GM19372 (cell line): Measurements from ENCODE around the gene YKT6.
"Not testable (repeated sequence)": the region's sequence is repeated elsewhere in the genome, so short reads cannot be mapped to it uniquely, and the experiment has no call there.

Source experiments
- ATAC-seq: cut with Tn5 transposase; IDR thresholded peaks from one replicate; pipeline ENCODE4 v1.9.1; 2021; ENCODE audit warnings: mild to moderate bottlenecking, low read depth, moderate library complexity; ENCODE audit not compliant: unreplicated experiment

The YKT6 gene

DNA sequence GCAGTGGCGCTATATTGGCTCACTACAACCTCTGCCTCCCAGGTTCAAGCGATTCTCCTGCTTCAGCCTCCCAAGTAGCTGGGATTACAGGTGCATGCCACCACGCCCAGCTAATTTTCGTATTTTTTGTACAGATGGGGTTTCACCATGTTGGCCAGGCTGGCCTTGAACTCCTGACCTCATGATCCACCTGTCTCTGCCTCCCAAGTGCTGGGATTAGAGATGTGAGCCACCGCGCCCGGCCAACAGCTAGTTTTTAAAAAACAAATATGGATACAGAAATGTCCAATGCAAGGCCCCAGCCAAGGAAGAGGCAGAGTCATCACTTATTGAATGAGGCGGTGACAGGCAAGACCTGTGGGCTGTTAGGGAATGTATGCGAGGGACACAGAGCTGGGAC is 28.9 kb upstream of the YKT6 start:
- ATAC-seq: not testable (repeated sequence)

DNA sequence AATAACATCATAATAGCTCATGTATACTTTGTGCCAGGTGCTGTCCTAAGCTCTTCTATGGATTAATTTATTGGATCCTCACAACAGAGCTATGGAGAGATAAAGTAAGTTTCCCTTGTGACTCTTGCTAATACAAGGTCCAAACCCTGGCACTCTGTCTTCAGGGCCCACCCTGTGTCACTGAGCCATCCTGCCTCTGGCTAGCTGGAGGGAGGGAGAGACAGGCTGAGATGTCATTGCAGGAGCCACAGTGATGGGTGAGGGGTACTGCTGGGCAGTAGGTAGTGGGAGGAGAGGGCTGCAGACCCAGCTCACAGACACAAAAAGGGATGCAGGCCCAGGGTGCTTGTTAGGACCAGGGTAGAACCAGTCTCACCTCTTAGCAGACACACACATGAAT is 28.4 kb upstream of the YKT6 start:
- no peak for ATAC-seq

DNA sequence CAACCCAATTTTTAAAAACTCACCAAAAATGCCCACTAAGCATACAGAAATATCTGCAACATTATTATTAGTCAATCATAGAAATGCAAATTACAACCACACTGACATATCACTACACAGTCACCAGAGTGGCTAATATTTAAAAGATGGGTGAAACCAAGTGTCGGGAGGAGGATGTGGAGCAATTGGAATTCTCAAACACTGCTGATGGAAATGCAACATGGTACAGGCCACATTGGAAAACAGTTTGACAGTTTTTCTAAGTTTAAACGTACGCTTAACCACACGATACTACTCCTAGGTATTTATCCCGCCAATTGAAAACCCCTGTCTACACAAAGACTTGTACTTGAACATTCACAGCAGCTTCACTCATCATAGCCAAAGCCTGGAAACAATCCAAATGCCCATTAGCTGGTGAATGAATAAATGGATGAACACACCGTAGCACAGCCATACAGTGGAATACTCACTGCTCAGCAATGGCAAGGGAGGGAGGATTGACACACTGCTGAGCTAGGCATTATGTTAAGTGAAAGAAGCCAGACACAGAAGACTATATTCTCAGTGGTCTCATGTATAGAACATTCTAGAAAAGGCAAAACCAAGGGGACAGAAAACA is 27.9 kb upstream of the YKT6 start:
- ATAC-seq: no peak

DNA sequence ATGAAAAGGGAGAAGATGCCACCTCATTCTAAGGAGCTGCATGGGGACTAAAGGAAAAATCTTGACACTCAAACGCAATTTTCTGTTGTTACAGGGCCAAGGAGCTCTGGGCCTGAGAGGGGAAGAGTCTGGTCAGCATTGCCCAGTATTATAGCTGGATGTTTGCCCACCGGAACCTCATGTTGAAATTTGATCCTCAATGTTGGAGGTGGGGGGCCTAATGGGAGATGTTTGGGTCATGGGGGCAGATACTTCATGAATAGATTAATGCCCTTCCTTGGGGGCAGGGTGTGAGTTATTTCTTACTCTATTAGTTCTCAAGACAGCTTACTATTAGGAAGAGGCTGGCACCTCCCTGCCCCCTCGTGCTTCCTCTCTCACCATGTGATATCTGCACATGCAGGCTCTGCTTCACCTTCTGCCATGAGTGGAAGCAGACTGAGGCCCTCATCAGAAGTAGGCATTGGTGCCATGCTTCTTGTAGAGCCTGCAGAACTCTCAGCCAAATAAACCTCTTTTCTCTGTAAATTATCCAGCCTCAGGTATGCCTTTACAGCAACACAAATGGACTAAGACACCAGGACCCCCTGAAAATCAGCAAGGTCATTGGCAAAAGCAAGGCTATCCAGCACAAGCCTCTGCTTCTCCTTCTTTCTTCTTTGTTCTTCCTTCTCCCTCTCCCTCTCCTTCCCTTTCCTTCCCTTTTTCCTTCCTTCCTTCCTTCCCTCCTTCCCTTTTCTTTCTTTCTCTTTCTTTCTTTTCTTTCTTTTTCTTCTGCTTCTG is 26.7 kb upstream of the YKT6 start:
- no peak for ATAC-seq

DNA sequence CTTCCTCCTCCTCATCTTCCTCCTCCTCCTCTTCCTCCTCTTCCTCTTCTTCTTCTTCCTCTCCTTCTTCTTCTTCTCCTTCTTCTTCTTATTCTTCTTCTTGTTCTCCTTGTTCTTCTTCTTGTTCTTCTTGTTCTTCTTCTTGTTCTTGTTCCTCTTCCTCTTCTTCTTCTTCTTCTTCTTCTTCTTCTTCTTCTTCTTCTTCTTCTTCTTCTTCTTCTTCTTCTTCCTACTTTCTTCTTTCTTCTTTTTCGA is 26.2 kb upstream of the YKT6 start:
- ATAC-seq: not testable (repeated sequence)

DNA sequence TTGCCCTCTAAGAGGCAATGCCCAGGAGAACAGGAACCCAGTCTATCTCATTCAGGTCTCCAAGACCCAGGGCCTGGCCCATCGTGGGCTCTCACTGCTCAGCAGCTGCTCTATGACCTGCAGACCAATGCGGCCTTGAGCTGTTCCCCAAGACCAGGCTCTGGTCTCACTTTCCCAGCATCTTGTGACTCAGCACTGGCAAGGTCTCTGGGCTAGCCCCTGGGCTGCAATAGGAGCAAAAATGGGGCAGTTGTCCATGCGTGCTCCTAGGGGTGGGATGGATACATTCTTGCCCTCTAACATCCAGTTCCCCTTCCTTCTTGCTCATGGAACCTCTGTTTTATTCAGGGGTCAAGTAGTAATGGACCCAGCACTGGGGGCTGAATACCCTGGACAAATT is 25.0 kb upstream of the YKT6 start:
- ATAC-seq: no peak

DNA sequence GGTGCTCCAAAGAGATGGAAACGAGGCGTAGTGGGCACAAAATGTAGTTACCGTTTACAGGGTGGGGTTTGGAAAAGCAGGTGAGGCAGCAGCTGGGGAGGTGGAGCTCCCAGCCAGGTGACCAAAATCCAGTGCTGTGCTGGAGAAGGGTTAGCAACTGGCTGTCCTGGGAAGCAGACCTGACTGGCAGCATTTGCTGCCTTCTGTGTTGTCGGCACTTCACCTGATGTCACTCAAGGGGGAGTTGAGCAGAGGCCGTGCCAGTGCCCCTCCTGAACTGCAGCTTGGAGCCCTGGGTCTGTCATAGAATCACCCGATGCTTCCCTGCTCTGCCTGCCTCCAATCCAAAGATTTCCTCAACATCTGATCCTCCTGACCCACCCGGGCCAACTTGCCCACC is 24.3 kb upstream of the YKT6 start:
- ATAC-seq: no peak

DNA sequence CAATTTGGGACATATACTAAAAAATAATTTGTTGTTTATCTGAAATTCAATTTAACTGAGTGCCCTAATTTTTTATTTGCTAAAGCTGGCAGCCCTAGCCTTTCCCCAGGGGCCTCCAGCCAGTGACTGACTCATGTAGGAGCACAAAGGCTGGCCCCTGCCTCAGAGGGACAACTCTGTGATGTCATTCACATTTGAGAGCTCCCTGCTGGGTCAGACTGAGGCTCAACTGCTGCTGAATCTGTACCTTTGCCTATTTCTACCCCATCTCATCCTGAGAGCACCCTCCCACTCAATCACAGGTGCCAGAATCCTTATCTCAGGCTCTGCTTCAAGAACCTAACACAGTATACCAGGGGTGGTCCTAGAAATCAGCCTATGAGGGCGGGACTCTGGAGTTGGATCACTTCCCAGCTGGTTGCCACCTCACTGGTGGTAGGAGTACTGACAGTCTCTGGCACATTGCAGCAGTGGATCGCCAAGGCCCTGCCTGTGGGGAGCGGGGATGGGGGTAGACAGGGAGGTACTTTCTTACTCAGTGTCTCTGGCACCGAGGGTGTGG is 23.1 kb upstream of the YKT6 start:
- no peak for ATAC-seq

DNA sequence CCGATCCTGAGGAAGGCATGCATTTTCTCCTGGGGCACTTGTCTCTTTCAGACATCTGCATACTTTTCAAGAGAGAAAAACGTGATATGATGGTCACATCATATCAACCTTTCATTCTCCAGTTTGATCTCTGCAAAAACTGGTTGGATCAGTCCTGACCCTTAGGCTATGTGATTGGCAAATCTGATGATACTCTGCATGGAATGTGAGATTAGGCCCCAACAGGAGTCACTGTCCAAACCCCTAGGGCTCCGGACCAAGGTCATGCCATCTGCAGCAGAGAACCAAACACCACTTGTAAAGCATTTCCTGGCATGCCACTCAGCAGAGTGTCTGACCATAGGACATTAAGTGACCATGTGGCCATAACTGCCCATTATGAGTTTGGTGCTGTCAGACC is 20.1 kb upstream of the YKT6 start:
- ATAC-seq: no peak

DNA sequence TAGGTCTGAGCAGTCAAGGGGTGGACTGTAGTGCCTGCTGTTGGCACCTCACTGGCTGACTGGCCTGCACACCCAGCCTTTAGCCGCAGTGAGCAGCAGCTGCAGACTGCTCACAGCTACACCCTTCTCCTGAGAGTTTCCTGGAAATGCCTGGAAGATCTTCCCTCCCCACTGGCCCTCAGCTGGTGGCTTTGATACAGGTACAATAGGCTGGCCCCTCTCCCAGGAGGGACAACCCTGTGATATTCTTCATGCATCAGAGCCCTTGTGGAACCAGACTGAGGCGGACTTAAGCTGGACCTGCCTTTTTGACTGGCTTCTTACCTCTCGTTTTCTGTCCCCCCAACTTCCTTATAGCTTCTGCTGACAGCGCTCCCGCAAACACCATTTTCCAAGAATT is 18.0 kb upstream of the YKT6 start:
- ATAC-seq: no peak

DNA sequence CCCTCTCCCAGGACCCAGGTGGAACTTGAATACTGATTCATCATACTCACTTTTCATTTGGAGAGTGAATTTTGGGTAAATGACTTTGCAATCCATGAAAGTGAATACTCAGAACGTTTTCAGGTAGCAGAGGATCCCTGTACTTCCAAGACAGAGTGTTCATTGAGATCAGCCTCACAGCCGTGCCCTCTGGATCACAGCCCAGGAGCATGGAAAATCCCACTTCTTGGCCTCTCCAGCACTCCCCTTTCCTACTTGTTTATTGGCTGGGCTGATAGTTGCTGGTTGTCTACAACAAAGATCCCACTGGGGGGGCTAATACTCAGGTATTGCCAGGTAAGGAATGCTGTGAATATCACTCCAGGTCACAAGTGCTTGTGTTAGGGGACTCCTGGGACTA is 17.4 kb upstream of the YKT6 start:
- ATAC-seq: no peak

DNA sequence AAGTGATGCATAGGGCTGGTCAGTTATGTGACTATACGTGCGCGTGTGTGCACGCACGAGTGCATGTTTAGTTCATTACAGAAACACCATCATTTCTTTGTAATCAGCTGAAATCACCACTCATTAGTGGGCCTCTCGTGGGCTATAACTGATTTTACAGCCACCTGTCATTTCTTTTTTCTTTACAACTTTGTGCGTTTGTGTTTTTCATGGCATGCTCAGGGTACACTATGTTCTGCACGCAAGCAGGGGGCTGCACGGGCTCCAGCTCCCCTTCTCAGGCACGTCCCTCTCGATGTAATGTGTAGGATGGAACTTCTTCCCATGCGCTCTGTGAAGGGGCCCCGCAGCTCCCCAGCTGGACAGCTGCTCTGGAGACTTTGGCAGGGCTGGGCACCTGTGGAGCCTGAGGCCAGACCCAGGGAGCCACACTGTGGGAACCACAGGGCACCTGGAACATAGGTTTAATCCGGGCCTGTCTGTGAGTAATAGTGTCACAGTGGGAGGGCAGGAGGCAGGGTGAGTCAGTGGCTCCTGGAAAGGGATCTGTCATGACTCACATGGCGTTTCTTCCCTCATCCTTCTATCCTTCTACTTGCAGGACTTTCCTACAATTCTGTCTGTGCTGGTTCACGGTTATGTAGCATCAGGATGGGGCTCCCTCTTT is 16.4 kb upstream of the YKT6 start:
- no peak for ATAC-seq

DNA sequence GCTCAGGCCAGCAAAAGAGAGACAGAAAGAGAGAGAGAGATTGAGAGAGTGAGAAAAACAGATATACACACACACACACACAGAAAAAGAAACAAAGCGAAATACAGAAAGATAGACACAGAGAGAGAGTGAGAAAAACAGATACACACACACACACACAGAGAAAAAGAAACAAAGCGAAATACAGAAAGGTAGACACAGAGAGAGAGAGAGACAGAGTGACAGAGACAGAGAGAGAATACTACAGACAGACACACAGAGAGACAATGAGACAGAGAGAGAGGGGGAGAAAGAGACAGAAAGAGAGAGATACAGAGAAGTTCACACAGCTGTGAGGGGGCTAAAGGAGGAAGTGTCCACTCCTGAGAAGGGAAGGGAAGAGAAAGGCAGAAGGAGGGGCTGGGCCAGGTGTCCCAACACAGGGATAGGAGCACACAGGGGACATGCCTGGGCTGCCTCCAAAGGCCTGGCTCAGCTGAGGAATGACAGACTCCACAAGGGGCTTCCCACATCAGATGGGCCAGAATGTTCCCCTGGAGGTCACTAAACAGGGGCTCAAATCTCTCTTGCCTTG is 15.8 kb upstream of the YKT6 start:
- ATAC-seq: no peak

DNA sequence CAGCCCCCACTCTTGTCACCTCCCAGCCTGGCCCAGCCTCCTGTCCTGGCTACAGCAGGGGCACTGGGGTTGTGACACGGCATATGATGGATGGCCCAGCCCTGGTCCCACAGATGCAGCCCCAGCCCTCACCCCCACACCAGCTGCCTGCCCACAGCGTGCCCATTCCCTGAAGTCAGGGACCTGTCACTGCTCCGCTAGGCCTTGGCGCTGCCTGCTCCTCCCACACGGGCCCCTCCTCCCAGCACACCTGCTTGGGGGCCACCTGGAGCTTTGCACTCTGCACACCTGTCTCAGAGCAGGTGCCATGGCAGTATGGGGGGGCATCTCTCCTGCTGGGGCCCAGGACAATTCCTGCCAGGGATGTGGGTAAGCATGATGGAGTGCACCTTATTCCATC is 15.0 kb upstream of the YKT6 start:
- ATAC-seq: no peak

DNA sequence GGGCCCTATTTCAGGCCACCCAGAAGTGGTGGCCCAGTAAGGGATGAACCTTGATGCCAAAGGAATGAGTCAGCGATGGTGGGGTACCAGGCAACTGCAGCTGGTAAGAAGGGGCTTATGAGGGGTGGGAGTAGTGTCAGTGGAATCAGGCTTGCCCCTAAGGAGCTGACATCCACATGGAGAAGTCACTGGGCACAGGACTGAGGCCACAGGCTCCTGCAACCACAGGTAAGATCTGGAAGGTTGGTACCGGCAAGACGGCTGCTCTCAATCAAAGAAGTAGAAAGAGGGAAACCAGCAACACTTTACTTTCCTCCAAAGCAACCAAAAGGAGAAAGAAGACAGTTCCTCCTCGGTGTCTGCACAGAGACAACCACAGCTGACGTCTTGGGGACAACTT is 14.0 kb upstream of the YKT6 start:
- ATAC-seq: no peak

DNA sequence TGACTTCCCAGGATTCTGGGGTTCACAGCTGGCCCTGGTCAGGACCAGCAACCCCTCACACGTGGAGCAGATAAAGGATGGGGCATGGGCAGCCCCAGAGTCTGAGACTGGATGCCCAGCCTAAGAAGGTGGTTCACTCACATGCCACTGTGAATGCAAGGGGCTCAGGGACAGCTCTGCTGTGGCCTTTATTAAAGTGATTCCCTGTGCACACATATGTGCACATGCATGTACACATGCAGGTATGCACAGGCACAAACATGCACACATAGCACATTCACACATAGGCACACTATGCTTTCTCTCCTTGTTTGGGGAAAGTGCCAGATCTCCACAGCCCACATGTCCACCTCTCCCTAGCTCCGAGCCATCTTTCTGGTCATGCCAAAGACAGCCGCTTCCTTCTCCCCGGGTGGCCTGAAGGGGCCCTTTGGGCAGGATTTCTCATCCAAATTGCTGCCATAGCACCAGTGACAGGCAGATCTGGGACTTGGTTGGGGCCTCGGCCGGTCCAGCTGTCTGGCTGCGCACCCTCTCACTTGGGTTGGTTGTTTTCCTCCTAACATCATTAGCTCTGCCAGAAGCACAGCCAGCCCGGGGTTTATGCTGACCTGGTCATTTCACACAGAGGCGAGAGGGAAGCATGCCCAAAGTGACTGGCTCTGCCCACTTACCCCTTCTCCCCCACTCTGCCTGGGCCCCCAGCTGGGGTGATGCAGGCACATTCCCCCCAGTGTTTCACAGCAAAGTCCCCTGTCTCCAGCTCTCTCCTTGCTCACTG is 13.0 kb upstream of the YKT6 start:
- ATAC-seq: no peak

DNA sequence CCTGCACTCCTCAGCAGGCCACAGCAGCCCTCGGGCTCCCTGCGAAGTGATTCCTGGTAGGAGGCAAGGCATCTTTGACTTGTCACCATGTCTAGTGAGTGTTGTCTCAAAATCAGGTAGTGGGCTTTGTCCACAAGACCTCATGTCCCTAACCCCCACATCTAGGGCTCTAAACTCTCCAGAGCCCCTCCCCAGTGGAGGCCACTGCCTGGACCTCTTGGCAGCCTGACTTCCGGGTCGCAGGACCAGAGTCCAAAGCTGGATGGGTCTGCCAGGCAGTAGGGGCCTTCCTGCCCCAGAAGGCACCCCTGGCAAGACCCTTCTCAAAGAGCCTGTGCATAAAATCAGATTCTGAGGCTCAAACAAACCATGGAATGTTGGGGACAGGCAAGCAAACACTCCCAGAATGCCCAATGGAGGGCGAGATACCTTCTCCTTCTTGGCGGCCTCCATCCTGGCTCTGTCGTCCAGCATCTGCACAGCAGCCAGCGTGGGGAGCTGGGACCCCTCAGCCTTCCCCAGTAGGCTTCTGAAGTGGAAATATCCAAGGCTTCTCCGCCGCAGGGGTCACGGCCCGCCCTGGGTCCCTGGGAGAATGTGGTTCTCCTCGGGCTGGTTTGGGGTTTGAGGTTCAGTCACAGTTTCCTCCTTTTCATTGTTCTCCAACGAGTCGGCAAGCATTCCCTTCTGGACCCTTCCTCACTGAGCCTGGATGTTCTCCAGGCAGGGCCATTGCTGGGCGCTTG is 12.1 kb upstream of the YKT6 start:
- ATAC-seq: no peak

DNA sequence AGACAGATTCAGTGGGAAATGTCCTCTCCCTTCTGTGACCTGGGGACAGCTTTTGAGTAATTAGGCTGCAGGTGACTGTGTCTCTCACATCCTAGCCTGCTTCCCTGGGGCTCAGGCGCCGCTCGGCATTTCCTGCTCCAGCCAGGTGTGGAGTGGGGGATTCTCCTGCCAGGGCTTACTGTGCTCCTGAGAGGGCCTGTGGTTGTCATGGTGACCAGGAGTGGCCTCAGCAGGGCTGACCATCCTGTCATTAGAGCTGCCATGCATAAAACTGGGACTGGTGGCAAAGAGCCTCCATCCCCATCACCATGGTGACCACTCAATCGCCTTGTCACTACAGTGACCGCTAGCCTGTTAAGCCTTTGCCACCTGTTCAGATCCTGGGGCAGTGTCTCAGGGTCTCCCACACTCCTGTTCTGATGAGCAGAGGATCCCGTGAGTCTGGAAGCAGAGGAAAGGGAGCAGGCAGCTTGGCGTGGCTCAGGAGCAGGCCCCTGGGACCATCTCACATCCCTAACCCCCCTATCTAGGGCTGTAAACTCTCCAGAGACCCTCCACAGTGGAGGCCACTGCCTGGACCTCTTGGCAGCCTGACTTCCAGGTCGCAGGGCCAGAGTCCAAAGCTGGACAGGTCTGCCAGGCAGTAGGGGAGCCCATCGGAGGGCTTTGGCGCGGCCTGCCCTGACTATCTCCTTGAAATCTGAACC is 11.3 kb upstream of the YKT6 start, which contains the start of gene GCK:
Gene GCK, minus strand, starts transcription at position 154 of the 707 bp plus-strand sequence. CDS start 486 bp downstream, outside the sequence.
- no peak for ATAC-seq
